ENCODE data around the gene TGM2.

Gene TGM2

DNA sequence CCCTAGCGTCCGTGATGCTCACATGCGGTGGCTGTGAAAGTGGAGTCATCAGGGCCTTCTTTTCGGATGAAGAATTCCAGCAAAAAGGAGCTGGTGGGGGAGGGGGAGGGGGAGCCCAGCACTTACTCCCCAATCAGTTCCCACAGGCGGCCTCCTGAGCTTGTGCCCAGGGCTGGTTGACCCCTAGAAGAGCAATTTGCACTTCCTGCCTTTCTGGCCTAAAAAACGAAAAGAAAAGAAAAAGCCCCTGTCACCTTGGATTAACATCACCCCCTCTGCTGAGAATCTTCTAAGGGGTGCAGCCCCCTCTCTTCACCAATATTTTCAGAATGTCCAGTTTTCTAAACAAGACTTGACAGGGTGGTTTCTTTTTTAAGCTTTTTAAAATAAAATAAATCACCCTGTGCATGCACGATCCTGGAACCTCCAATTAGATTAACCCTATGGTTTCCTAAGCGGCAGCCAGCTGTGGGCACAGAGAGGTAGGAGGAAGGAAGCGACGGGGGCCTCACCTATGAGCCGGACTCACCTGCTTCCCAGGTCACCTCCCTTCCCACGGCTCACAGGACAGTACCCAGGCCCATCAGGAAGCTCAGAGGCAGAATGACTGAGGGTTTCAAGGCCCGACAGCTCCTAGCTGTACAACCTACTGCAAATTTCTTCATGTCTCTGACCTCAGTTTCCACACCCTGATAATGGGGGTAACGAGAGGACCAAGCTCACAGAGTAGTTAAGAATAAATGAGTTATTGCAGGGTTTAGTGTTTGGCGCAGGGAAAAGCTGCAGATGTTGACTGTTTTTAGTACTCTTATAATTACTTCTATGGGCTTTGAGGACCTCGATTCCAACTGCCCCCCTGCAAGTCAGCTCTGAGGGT lies 10.5 kb upstream of the TGM2 start:
- Histone ChIP-seq H3K36me3 (no peaks in the 10 kb centered on the region), H3K4me2 (no peak overlapping the region), H3K27me3 (no peaks in the 10 kb centered on the region), H3K9ac (no peak overlapping the region), H3K4me1 (peaks cover 0 to 48% (median 16%) of the 10 kb centered on the region in 10 experiments; a peak in 14 of 20 replicates), H3K4me3 (no peak overlapping the region), H3K27ac (no peak overlapping the region), H3K9me3 (replicated peaks in 1 of 11) (no peaks in the 10 kb centered on the region), H4K20me1 (no peaks in the 10 kb centered on the region)
- TF ChIP-seq Cebpa-rat (IDR thresholded peaks at IDR 0.05): no peak

DNA sequence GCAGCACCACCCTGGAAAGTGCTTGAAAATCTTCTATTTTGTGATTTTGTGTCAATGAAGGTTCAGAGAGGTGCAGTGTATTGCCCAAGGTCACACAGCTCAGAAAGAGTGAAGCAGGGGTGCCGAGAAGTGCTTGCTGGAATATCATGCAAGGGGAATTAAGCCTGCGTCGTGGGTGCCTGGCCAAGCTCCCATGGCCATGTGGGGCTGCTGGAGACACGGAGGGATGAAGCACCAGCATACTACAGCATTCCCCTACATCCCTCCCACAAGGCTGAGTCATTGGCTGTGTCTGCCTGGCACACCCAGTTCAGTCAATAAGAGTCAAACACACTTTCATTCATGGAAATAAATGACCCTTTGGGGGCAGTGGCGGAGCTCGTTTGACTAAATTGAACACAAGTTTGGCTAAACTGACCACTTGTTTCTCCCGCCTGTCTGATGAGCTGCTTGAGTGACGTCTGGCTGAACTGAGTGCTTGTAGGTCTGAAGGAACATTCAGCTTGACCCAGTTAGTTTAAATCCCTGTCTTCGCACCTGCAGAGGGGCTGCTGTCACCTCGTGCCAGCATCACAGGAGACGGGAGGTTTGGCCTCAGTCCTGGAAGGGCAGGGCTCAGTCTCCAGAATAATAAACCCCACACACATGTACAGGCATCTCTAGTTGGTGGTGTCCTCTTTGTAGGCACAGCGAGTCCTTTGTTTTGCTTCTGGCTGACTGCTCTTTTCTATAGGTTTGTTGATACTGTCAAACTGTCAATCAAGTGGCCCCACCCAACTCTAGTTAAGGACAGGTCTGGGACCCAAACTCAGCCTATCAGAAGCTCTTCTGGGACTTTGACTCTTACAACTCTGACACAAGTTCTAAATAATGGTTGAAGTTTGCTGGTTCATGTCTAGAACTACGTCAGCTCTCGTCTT lies 8.4 kb upstream of the TGM2 start:
- no peak overlapping the region for H3K4me3 ChIP-seq
- no peak overlapping the region for H3K27ac ChIP-seq

DNA sequence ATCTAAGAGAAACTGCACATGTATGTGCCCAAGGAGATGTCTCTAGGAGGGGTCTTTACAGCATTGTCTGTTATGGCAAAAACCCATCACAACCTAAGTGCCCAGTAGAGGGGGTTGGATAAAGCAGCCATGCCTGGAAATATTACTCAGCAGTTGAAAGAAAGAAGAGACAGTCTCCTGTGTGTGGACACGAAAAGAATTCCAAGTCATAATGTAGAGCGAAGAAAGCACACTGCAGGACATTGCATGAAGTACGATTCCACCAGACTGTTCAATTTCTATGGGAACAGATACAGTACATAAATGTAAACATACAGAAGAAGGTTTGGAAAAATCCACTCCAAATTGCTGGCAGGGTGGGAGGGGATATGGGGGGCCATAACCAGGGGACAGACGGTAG lies 7.3 kb upstream of the TGM2 start:
- Histone ChIP-seq H3K9me3 (replicated peaks in 1 of 11) (no peaks in the 10 kb centered on the region), H3K4me1 (peaks cover 7 to 62% (median 29%) of the 10 kb centered on the region in 10 experiments; a peak in 19 of 20 replicates), H3K4me2 (no peak overlapping the region)

More for the DNA sequence above, 8.4 kb upstream of the TGM2 start:
- H3K4me1 ChIP-seq: peaks cover 6 to 62% (median 27%) of the 10 kb centered on the region in 10 experiments; a peak in 19 of 20 replicates
- no peaks in the 10 kb centered on the region for H3K36me3 ChIP-seq
- H4K20me1 ChIP-seq: no peaks in the 10 kb centered on the region
- peak overlapping the region in 3 of 11 experiments; percentile 1 to 32 (median 4); a peak in 3 of 22 replicates for H3K4me2 ChIP-seq
- H3K9ac ChIP-seq: no peak overlapping the region
- H3K9me3 ChIP-seq (replicated peaks in 1 of 11): no peaks in the 10 kb centered on the region
- H3K27me3 ChIP-seq: no peaks in the 10 kb centered on the region
- TF ChIP-seq Cebpa-rat (IDR thresholded peaks at IDR 0.05): no peak

DNA sequence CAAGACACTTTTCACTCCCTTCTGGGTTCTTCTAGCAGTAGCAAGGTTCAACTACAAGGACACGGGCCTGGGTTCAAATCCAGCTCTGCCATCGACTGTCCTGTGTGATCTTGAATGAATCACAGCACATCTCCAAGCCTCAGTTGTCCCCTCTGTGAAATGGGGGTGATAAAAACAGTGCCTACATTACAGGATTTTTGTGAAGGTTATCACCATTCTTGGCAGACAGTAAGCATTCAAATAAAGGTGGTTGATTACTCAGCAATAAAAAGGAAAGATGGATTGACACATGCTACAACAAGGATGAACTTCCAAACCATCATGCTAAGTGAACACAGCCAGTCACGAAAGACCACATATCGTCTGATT lies 6.6 kb upstream of the TGM2 start:
- no peak overlapping the region for H3K4me3 ChIP-seq
- H4K20me1 ChIP-seq: no peaks in the 10 kb centered on the region
- peaks cover 7 to 64% (median 32%) of the 10 kb centered on the region in 10 experiments; a peak in 19 of 20 replicates for H3K4me1 ChIP-seq
- TF ChIP-seq Cebpa-rat (IDR thresholded peaks at IDR 0.05): no peak
- no peak overlapping the region for H3K27ac ChIP-seq
- H3K9me3 ChIP-seq (replicated peaks in 1 of 11): no peaks in the 10 kb centered on the region
- no peaks in the 10 kb centered on the region for H3K27me3 ChIP-seq
- H3K9ac ChIP-seq: no peak overlapping the region
- H3K4me2 ChIP-seq: no peak overlapping the region
- H3K36me3 ChIP-seq: no peaks in the 10 kb centered on the region

More for the DNA sequence above, 7.3 kb upstream of the TGM2 start:
- Histone ChIP-seq H4K20me1 (no peaks in the 10 kb centered on the region), H3K27me3 (no peaks in the 10 kb centered on the region), H3K36me3 (no peaks in the 10 kb centered on the region), H3K27ac (no peak overlapping the region), H3K9ac (no peak overlapping the region), H3K4me3 (no peak overlapping the region)
- TF ChIP-seq Cebpa-rat (IDR thresholded peaks at IDR 0.05): no peak

- Histone ChIP-seq H4K20me1 (no peaks in the 10 kb centered on the region), H3K9me3 (replicated peaks in 1 of 11) (no peaks in the 10 kb centered on the region), H3K4me2 (peak overlapping the region in 2 of 11 experiments; percentile 35 to 51; a peak in 3 of 22 replicates), H3K36me3 (no peaks in the 10 kb centered on the region), H3K4me1 (peaks cover 7 to 70% (median 35%) of the 10 kb centered on the region in 10 experiments; a peak in 19 of 20 replicates), H3K27me3 (no peaks in the 10 kb centered on the region), H3K27ac (peak overlapping the region in 1 of 11 experiments; percentile 14; a peak in 1 of 22 replicates), H3K4me3 (no peak overlapping the region), H3K9ac (no peak overlapping the region)
- no peak for TF ChIP-seq Cebpa-rat (IDR thresholded peaks at IDR 0.05)
Observed at GRCh38 chr20:38170826-38171674, 6.0 kb upstream of the TGM2 start.

- no peaks in the 10 kb centered on the region for H4K20me1 ChIP-seq
- no peak for TF ChIP-seq Cebpa-rat (IDR thresholded peaks at IDR 0.05)
- no peaks in the 10 kb centered on the region for H3K9me3 ChIP-seq (replicated peaks in 1 of 11)
- H3K27me3 ChIP-seq: no peaks in the 10 kb centered on the region
- H3K36me3 ChIP-seq: no peaks in the 10 kb centered on the region
- peak overlapping the region in 5 of 11 experiments; percentile 35 to 55 (median 51); a peak in 8 of 22 replicates for H3K4me2 ChIP-seq
- H3K4me3 ChIP-seq: no peak overlapping the region
- H3K27ac ChIP-seq: peak overlapping the region in 1 of 11 experiments; percentile 14; a peak in 1 of 22 replicates
- H3K9ac ChIP-seq: peak overlapping the region in 1 of 11 experiments; percentile 31; a peak in 1 of 22 replicates
- peaks cover 7 to 78% (median 39%) of the 10 kb centered on the region in 10 experiments; a peak in 19 of 20 replicates for H3K4me1 ChIP-seq
Observed at GRCh38 chr20:38170219-38170825, 5.3 kb upstream of the TGM2 start.

GRCh38 chr20:38169636-38170193 lies 4.6 kb upstream of the TGM2 start:
- H3K27ac ChIP-seq: peak overlapping the region in 4 of 11 experiments; percentile 11 to 83 (median 75); a peak in 4 of 22 replicates
- peaks cover 0 to 5% (median 0%) of the 10 kb centered on the region in 11 experiments; a peak in 4 of 22 replicates for H3K27me3 ChIP-seq
- peak overlapping the region in 1 of 11 experiments; percentile 31; a peak in 1 of 22 replicates for H3K9ac ChIP-seq
- H3K4me2 ChIP-seq: peak overlapping the region in 5 of 11 experiments; percentile 35 to 55 (median 51); a peak in 8 of 22 replicates
- H3K4me3 ChIP-seq: no peak overlapping the region
- TF ChIP-seq Cebpa-rat (IDR thresholded peaks at IDR 0.05): no peak
- peaks cover 7 to 84% (median 43%) of the 10 kb centered on the region in 10 experiments; a peak in 19 of 20 replicates for H3K4me1 ChIP-seq
- no peaks in the 10 kb centered on the region for H3K9me3 ChIP-seq (replicated peaks in 1 of 11)
- H4K20me1 ChIP-seq: no peaks in the 10 kb centered on the region
- no peaks in the 10 kb centered on the region for H3K36me3 ChIP-seq

Data from BLaER1 treated with 17β-estradiol and CSF1 and Interleukin-3, amounts not matched to agents 10 nM and 100 nM (cell line).